ENCODE results near the gene NT5DC3. TPM values are rescaled to one million over a fixed set of nuclear protein-coding genes. Genes with fewer than 3 reads are reported as not detected.

NT5DC3 gene
- total RNA-seq, 1 experiment from 2014 or later, result 9.5 TPM

DNA sequence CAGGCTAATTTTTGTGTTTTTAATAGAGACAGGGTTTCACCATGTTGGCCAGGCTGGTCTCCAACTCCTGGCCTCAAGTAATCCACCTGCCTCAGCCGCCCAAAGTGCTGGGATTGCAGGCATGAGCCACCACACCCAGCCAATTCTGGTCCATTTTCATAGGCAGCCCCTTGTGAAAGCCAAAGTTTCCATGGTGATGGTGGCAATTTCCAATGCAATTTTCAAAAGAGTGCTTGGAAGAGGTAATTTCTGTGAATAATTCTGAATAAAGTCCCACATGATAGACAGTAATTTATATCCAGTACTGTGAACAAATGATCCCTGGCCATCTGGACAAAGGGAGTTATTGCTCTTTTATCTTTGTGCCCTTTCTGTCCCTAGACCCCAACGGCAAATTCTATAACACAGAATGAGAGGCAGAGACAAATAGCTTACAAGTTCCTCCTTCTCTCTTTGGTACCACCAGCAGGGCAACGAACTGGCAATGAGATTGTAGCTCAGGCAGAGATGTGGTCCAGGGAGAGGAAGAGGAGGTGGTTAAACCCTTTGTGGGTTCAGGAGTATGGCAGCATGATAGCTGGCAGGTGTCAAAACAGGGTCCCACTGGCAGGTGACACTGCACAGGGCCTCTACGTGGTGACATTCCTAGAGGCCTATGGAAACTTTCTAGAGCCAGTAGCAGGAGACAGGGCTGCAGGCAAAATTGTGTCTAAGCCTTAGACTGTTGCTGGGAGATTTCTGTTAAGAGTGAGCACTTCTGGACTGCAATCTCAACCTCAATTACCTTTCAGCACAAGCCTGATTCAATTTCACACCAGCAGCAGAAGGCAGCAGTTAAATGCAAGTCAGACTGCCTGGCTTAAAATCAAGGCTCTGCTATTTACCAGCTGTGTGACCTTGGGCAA lies 46.5 kb downstream of the NT5DC3 start:
- H3K4me3 ChIP-seq (ENCODE audit: low read depth, low read length), result no peak overlapping the region
- BruUV-seq (replicated peaks), result no TSS peak
- H3K4me3 Mint-ChIP-seq (ENCODE audit: unreplicated experiment), result no peak overlapping the region
- H3K36me3 ChIP-seq (ENCODE audit: control insufficient read depth, insufficient read depth, low read length), result no peaks in the 10 kb centered on the region
- ChIA-PET POLR2A (no interaction called here), CTCF (no interaction called here)
- peaks cover 13% of the 10 kb centered on the region for H3K4me1 Mint-ChIP-seq (ENCODE audit: low read depth, unreplicated experiment)
- no peaks in the 10 kb centered on the region for H3K9me3 Mint-ChIP-seq (ENCODE audit: unreplicated experiment)
- H3K27ac Mint-ChIP-seq (ENCODE audit: unreplicated experiment), result no peak overlapping the region
- H3K27me3 Mint-ChIP-seq (ENCODE audit: insufficient read depth, unreplicated experiment), result no peaks in the 10 kb centered on the region
- intact Hi-C loops (cut with micrococcal nuclease; ENCODE audit: unreplicated experiment), result no loop called here
- no peaks in the 10 kb centered on the region for H3K9me3 ChIP-seq
- H3K4me1 ChIP-seq, result peaks cover 13% of the 10 kb centered on the region
- no peaks in the 10 kb centered on the region for H3K27me3 ChIP-seq (replicated peaks; ENCODE audit: control insufficient read depth, insufficient read depth, low read length)
- DNase-seq, result no peak
- no peak for TF ChIP-seq CTCF (IDR thresholded peaks at IDR 0.05; ENCODE audit: insufficient read depth in 1 of 2, low read depth in 1 of 2, low read length in 1 of 2, severe bottlenecking in 1 of 2, unreplicated experiment in 1 of 2)
- peaks cover 29% of the 10 kb centered on the region for H3K36me3 Mint-ChIP-seq (ENCODE audit: insufficient read depth, unreplicated experiment)

- Mint-ChIP-seq H3K27ac (ENCODE audit: unreplicated experiment) (peak overlapping the region; percentile 47), H3K4me3 (ENCODE audit: unreplicated experiment) (no peak overlapping the region), H3K27me3 (ENCODE audit: insufficient read depth, unreplicated experiment) (no peaks in the 10 kb centered on the region), H3K36me3 (ENCODE audit: insufficient read depth, unreplicated experiment) (peaks cover 29% of the 10 kb centered on the region), H3K4me1 (ENCODE audit: low read depth, unreplicated experiment) (peaks cover 13% of the 10 kb centered on the region), H3K9me3 (ENCODE audit: unreplicated experiment) (no peaks in the 10 kb centered on the region)
- Histone ChIP-seq H3K27me3 (replicated peaks; ENCODE audit: control insufficient read depth, insufficient read depth, low read length) (no peaks in the 10 kb centered on the region), H3K4me1 (peaks cover 13% of the 10 kb centered on the region), H3K36me3 (ENCODE audit: control insufficient read depth, insufficient read depth, low read length) (no peaks in the 10 kb centered on the region), H3K9me3 (no peaks in the 10 kb centered on the region), H3K4me3 (ENCODE audit: low read depth, low read length) (no peak overlapping the region)
- no peak for TF ChIP-seq CTCF (IDR thresholded peaks at IDR 0.05; ENCODE audit: insufficient read depth in 1 of 2, low read depth in 1 of 2, low read length in 1 of 2, severe bottlenecking in 1 of 2, unreplicated experiment in 1 of 2)
- intact Hi-C loops (cut with micrococcal nuclease; ENCODE audit: unreplicated experiment), result no loop called here
- no peak for DNase-seq
- ChIA-PET POLR2A (interaction anchor here (1.0 kb wide), 1 partner anchor 136 kb away, joined by 3 read pairs; the partner anchor contains the start of gene HSP90B1), CTCF (no interaction called here)
- BruUV-seq (replicated peaks), result no TSS peak
These were observed 47.5 kb downstream of the NT5DC3 start for GRCh38 chr12:103793512-103794045.

GRCh38 chr12:103793046-103793445 lies 48.0 kb downstream of the NT5DC3 start:
- Histone ChIP-seq H3K9me3 (no peaks in the 10 kb centered on the region), H3K27me3 (replicated peaks; ENCODE audit: control insufficient read depth, insufficient read depth, low read length) (no peaks in the 10 kb centered on the region), H3K36me3 (ENCODE audit: control insufficient read depth, insufficient read depth, low read length) (no peaks in the 10 kb centered on the region), H3K4me1 (peaks cover 13% of the 10 kb centered on the region), H3K4me3 (ENCODE audit: low read depth, low read length) (no peak overlapping the region)
- POLR2A ChIA-PET, result interaction anchor here (1.0 kb wide), 1 partner anchor 137 kb away, joined by 3 read pairs; the partner anchor contains the start of gene HSP90B1
- DNase-seq, result peak in 1 of 2 experiments; percentile 46
- intact Hi-C loops (cut with micrococcal nuclease; ENCODE audit: unreplicated experiment), result no loop called here
- Mint-ChIP-seq H3K27me3 (ENCODE audit: insufficient read depth, unreplicated experiment) (no peaks in the 10 kb centered on the region), H3K36me3 (ENCODE audit: insufficient read depth, unreplicated experiment) (peaks cover 29% of the 10 kb centered on the region), H3K4me3 (ENCODE audit: unreplicated experiment) (no peak overlapping the region), H3K4me1 (ENCODE audit: low read depth, unreplicated experiment) (peaks cover 13% of the 10 kb centered on the region), H3K27ac (ENCODE audit: unreplicated experiment) (peak overlapping the region; percentile 47), H3K9me3 (ENCODE audit: unreplicated experiment) (no peaks in the 10 kb centered on the region)
- no peak for TF ChIP-seq CTCF (IDR thresholded peaks at IDR 0.05; ENCODE audit: insufficient read depth in 1 of 2, low read depth in 1 of 2, low read length in 1 of 2, severe bottlenecking in 1 of 2, unreplicated experiment in 1 of 2)
- no TSS peak for BruUV-seq (replicated peaks)
- CTCF ChIA-PET, result interaction anchor here (0.5 kb wide), 1 partner anchor 48 kb away, joined by 3 read pairs; the partner anchor contains the start of gene NT5DC3
